Measurements from ENCODE around the gene ZCCHC9.

Gene ZCCHC9

DNA sequence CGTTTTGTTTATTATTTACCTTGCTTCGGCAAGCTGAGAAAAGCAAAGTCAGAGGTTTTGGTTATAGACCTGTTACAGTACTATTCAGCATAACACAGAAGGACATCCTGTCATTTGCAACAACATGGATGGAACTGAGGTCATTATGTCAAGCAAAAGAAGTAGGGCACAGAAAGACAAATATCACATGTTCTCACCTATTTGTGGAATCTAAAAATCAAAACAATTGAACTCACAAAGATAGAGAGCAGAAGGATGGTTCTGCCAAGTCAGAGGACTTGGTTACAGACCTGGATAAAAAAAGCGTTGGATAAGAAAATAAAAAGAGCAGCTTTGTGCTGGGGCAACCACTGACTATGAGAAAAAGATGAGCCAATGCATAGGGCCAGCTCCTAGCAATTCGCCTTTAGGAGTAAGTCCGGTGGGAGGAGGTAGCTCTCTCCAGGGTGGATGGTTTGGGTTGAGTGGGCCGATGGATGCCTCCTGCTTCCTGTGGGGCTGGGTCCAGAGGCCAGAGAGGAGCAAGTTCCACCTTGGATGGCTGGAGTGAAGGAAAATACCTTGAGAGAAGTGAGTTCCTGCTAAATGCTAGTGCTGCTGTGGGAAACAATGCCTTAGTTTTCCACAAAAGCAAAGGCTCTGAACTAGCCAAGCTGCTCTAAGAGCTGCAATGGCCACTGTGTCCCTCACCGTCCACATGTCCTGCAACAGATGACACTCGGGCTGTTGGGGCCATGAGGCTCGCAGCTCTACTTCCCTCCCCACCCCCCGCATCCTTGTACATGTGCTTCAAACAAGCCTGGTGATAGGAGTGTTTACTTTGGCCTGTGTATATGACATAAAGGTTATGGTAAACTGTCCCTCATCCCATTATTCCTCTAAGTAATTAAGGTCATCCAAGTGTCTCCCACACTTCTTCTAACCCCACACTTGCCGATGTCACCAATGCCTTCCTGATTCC lies 54.2 kb downstream of the ZCCHC9 start:
- Mint-ChIP-seq H3K27ac (no peak overlapping the region), H3K4me1 (no peaks in the 10 kb centered on the region), H3K36me3 (no peaks in the 10 kb centered on the region), H3K4me3 (no peak overlapping the region), H3K9me3 (no peaks in the 10 kb centered on the region), H3K27me3 (peaks cover 5% of the 10 kb centered on the region)
- DNase-seq, result no peak
- CTCF ChIA-PET, result interaction anchor here (0.6 kb wide), 1 partner anchor 42 kb away, joined by 3 read pairs; no protein-coding TSS in a partner anchor

DNA sequence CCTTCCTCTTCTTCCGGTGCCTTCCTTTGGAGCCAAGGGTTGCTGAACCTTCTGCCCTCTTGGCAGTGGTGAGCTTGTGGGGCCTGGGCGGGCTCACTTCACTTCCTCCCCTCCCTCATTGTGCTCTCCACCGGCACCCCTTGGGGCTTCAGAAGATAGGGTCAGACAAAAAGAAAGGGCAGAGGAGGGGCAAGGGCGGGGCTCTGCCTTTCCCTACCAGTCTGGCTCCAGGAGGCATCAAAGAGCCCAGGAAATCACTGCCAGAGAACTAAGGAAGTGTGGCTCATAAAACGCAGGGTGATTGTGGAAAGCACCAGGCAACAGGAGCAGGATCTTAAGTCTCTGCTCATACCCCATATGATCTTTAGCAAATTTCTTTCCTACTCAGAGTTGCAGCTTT lies 57.7 kb downstream of the ZCCHC9 start:
- CTCF ChIA-PET, result no interaction called here
- no peak for DNase-seq
- no peak overlapping the region for H3K27ac Mint-ChIP-seq
- no peaks in the 10 kb centered on the region for H3K9me3 Mint-ChIP-seq
- peaks cover 9% of the 10 kb centered on the region for H3K27me3 Mint-ChIP-seq
- H3K36me3 Mint-ChIP-seq, result no peaks in the 10 kb centered on the region
- H3K4me1 Mint-ChIP-seq, result no peaks in the 10 kb centered on the region
- H3K4me3 Mint-ChIP-seq, result no peak overlapping the region

DNA sequence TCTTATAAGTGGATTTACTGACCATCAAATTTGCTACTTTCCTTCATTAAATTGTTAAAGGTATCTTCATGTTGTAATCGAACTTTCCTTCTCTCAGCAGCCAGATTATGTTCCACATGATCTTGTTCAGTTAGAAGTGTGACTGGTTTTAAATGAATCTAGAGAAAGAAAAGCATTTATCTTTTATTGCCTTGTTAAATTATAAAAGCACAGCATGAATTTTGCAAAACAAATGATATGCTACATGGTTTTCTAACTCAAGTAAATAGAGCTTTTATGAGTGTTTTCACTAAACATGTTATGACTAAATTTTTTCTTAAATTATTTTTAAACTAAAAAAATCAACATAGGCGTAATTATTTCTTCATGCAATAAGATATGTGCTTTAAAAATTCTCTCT lies 58.5 kb downstream of the ZCCHC9 start:
- no peaks in the 10 kb centered on the region for H3K4me1 Mint-ChIP-seq
- no peak overlapping the region for H3K4me3 Mint-ChIP-seq
- H3K36me3 Mint-ChIP-seq, result no peaks in the 10 kb centered on the region
- no peak for DNase-seq
- CTCF ChIA-PET, result no interaction called here
- H3K9me3 Mint-ChIP-seq, result no peaks in the 10 kb centered on the region
- no peak overlapping the region for H3K27ac Mint-ChIP-seq
- H3K27me3 Mint-ChIP-seq, result peaks cover 9% of the 10 kb centered on the region

DNA sequence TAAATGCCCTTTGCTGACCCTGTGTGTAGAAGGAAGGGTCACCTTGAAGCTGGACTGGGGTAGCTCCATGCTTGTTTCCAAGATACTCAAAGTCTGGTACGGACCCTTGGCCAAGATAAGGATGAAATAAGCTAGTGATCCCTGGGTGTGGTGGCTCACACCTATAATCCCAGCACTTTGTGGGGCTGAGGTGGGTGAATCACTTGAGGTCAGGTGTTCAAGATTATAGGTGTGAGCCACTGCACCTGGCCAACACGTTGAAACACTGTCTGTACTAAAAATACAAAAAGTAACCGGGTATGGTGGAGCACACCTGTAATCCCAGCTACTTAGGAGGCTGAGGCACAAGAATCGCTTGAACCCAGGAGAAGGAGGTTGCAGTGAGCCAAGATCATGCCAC lies 59.3 kb downstream of the ZCCHC9 start:
- Mint-ChIP-seq H3K4me1 (no peaks in the 10 kb centered on the region), H3K27ac (no peak overlapping the region), H3K9me3 (no peaks in the 10 kb centered on the region), H3K4me3 (no peak overlapping the region), H3K27me3 (peaks cover 9% of the 10 kb centered on the region), H3K36me3 (no peaks in the 10 kb centered on the region)
- CTCF ChIA-PET, result no interaction called here
- DNase-seq, result no peak

DNA sequence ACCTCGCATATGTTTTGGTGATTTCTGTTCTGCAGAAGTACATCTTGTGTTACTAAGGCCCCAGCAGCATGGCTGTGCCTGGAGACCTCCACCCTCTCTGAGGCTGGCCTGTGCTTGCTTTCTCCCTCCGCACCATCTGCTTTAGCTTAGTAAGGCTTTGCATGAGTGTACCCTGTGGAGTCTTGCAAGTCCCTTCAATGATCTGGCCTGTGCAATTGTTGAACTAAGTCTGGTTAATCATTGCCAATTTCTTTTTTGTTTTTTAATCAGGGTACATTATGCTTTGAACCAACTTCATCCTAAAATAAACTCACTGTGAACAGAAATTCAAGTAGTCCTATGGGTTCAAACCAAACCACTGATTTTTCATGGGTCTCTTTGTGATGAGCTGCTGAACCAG lies 60.2 kb downstream of the ZCCHC9 start:
- Mint-ChIP-seq H3K9me3 (no peaks in the 10 kb centered on the region), H3K36me3 (no peaks in the 10 kb centered on the region), H3K27me3 (peaks cover 9% of the 10 kb centered on the region), H3K27ac (no peak overlapping the region), H3K4me3 (no peak overlapping the region), H3K4me1 (no peaks in the 10 kb centered on the region)
- CTCF ChIA-PET, result no interaction called here
- no peak for DNase-seq
